IPS-18a (cell line): Measurements from ENCODE around the gene OMA1.

Source experiments
- H3K27ac ChIP-seq: one replicate; pipeline ENCODE4 v1.5.1; 2013; ENCODE audit warnings: low read length
- H3K27me3 ChIP-seq: one replicate; pipeline ENCODE4 v1.6.1; 2013; ENCODE audit warnings: mild to moderate bottlenecking, low read length; ENCODE audit not compliant: control insufficient read depth, insufficient read depth
- H3K36me3 ChIP-seq: one replicate; pipeline ENCODE4 v1.6.1; 2013; ENCODE audit warnings: low read depth, low read length; ENCODE audit not compliant: control insufficient read depth
- H3K4me1 ChIP-seq: one replicate; pipeline ENCODE4 v1.6.1; 2013; ENCODE audit warnings: low read depth, low read length; ENCODE audit not compliant: control insufficient read depth
- H3K4me3 ChIP-seq: one replicate; pipeline ENCODE4 v1.5.1; 2013; ENCODE audit warnings: low read length
- H3K9ac ChIP-seq: one replicate; pipeline ENCODE4 v1.6.1; 2013; ENCODE audit warnings: mild to moderate bottlenecking, low read length, moderate library complexity
- H3K9me3 ChIP-seq: one replicate; pipeline ENCODE4 v1.6.1; 2013; ENCODE audit warnings: low read depth, low read length; ENCODE audit not compliant: control insufficient read depth

OMA1 gene

DNA sequence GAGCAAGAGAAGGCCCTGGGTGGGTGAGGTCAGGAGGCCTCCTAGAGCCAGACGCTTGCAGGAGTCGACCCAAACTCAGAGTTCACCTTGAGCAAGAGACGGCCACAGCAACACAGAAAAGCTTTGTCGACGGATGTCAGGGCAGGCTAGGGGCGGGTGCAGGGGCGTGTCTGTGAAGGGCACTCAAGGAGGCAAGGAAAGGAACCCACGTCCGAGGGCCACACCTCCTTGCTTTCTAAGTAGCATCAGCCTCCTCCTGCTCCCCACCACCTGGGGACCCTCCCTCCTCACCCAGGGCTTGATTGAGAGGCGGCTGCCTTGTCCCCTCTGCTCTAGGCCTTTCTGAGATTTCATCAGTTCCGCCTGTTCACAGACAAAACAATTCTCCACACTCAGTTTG, 92.1 kb downstream of the OMA1 start:
- no peak overlapping the region for H3K4me3 ChIP-seq
- no peaks in the 10 kb centered on the region for H3K36me3 ChIP-seq
- no peaks in the 10 kb centered on the region for H3K9me3 ChIP-seq
- no peak overlapping the region for H3K9ac ChIP-seq
- no peaks in the 10 kb centered on the region for H3K4me1 ChIP-seq
- H3K27me3 ChIP-seq: no peaks in the 10 kb centered on the region
- H3K27ac ChIP-seq: no peak overlapping the region

DNA sequence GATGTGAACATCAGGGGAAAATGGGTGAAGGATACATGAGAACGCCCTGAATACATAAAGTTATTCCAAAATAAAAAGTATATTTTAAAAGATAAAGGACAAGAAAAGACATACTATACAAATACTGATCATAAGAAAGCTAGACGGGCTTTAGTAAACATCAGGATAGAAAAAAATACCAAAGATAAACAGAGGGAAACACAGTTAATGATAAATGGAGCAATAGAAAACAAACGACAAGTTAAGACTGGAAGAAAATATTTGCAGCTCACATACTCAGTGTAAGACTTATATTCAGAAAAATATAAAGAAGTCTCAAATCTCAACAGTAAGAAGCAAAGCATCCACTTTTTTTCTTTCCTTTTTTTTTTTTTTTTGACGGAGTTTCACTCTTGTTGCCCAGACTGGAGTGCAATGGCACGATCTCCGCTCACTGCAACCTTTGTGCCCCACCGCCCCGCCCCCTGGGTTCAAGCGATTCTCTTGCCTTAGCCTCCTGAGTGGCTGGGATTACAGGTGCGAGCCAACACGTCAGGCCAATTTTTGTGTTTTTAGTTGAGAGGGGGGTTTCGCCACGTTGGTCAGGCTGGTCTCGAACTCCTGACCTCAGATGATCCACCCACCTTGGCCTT, 94.8 kb downstream of the OMA1 start:
- no peaks in the 10 kb centered on the region for H3K9me3 ChIP-seq
- H3K4me1 ChIP-seq: peaks cover 4% of the 10 kb centered on the region

DNA sequence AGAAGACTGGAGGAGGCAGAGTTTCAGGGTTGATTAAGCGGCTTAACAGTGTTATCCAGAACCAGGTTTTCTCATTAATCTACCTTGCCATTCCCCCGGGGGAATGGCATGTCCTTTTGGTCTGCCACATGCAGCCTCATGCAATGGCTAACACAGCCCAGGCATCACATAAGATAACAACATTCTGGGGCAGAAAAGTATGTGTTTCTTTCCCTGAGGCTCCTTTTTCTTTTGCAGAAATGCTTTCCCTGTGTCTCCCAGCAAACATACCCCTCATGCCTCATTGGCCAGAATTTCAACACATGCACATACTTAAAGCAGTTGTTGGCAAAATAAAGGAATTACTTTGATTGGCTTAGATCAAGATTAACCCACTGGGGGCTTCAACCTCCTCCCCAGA, 98.6 kb downstream of the OMA1 start:
- Histone ChIP-seq H3K4me1 (peaks cover 5% of the 10 kb centered on the region), H3K27me3 (no peaks in the 10 kb centered on the region), H3K9ac (no peak overlapping the region), H3K4me3 (no peak overlapping the region), H3K9me3 (no peaks in the 10 kb centered on the region), H3K27ac (no peak overlapping the region), H3K36me3 (no peaks in the 10 kb centered on the region)

More for the DNA sequence above, 94.8 kb downstream of the OMA1 start:
- Histone ChIP-seq H3K36me3 (no peaks in the 10 kb centered on the region), H3K4me3 (no peak overlapping the region), H3K27ac (no peak overlapping the region), H3K9ac (no peak overlapping the region), H3K27me3 (no peaks in the 10 kb centered on the region)

DNA sequence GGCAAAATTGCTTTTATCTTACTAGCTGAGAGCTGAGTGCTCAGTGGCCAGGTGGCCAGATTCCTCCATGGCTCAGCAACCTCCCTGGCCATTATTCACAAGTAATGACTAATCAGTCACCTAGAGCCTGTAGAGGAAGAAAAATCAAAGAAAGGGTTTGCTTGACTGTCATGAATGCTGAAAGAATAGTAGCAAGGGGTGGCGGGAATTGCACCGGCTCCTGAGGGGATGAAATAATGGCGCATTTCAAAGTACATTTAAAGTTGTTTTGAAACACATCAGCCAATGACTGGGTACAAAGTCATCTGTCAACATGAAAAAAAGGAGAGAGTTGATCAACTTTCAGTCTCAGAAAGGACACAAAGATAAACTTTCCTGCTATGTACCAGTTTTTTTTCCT, 99.5 kb downstream of the OMA1 start:
- Histone ChIP-seq H3K36me3 (no peaks in the 10 kb centered on the region), H3K4me3 (no peak overlapping the region), H3K4me1 (peaks cover 5% of the 10 kb centered on the region), H3K27me3 (no peaks in the 10 kb centered on the region), H3K9me3 (no peaks in the 10 kb centered on the region), H3K9ac (no peak overlapping the region), H3K27ac (no peak overlapping the region)

DNA sequence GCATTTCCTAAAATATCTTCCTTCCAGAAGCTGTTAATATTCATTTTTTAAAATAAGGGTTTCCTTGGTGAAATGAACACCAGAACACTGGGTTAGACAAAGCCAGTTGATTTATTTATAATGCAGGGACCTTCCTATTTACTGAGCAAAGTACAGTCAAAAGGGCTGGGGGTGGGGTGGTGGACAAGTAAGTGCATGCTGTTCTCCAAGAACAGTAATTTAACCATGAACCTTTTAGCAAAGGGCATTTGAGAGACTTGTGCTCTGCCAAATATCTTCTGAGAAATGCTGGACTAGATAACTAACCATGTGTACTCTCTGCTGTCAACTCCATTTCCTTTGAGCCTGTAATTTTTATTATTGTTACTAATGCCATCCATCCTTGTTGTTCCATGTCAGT, 100.2 kb downstream of the OMA1 start:
- H3K4me3 ChIP-seq: no peak overlapping the region
- peaks cover 5% of the 10 kb centered on the region for H3K4me1 ChIP-seq
- no peaks in the 10 kb centered on the region for H3K9me3 ChIP-seq
- H3K27me3 ChIP-seq: no peaks in the 10 kb centered on the region
- no peak overlapping the region for H3K9ac ChIP-seq
- H3K36me3 ChIP-seq: no peaks in the 10 kb centered on the region
- H3K27ac ChIP-seq: no peak overlapping the region

DNA sequence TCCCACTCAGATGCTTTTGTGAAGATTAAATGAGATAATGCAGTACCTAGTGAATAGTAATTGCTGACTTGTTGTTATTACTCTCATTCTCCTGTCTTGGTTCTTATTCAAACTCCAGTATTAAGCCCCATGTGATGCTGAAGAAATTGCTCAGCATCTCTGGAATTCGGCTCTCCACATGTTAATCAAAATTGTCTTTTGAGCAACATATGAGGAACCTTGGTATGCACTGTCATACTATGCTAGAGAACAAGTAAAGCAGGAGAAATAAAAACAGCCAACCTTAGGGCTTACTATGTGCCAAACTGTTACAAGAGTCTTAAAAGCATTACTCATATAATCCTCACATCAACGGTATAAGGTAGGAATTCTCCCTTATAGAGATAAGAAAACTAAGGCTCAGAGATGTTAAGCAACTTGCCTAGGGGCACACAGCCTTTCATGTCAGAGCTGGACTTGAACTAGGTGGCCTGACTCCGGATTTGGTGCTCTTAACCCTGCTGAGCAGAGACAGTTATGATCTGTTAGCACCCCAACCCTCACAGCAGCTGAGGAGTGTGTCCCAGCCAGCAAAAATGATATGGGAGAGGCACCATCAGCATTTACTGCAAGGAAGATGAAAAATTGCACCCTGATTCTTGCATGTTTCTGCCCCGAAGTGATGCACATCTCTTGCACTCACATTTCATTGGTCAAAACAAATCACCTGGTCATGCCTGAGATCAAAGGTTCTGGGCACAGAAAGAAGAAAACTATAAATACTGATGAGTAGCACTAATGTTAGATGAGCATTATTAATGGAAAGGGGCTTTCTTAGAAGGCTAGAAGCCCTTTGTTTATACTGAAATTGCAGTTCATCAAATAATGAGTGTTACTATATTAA, 102.3 kb downstream of the OMA1 start:
- H3K27ac ChIP-seq: no peak overlapping the region
- H3K27me3 ChIP-seq: no peaks in the 10 kb centered on the region
- no peaks in the 10 kb centered on the region for H3K9me3 ChIP-seq
- peaks cover 5% of the 10 kb centered on the region for H3K4me1 ChIP-seq
- no peaks in the 10 kb centered on the region for H3K36me3 ChIP-seq
- no peak overlapping the region for H3K9ac ChIP-seq
- no peak overlapping the region for H3K4me3 ChIP-seq

DNA sequence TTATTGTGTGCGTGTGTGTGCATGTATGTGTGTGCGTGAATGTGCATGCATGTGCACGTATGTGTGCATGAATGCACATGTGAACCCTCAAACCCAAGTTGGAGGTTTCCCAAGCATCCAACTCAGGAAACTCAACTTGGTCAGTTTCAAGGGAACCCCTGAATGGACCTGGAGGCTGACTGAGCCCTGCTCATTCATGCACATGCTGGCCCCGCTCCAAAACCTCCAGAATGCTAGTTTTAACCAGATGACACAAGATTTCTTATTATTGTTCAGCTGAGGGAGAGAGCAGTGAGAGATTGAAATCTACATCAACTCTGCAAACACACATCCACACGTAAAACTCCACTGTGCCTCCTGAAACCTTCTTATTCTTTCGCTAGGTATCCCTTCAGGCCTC, 104.4 kb downstream of the OMA1 start:
- Histone ChIP-seq H3K27ac (no peak overlapping the region), H3K36me3 (no peaks in the 10 kb centered on the region), H3K9me3 (no peaks in the 10 kb centered on the region), H3K27me3 (no peaks in the 10 kb centered on the region), H3K4me3 (no peak overlapping the region), H3K4me1 (peaks cover 5% of the 10 kb centered on the region), H3K9ac (no peak overlapping the region)

DNA sequence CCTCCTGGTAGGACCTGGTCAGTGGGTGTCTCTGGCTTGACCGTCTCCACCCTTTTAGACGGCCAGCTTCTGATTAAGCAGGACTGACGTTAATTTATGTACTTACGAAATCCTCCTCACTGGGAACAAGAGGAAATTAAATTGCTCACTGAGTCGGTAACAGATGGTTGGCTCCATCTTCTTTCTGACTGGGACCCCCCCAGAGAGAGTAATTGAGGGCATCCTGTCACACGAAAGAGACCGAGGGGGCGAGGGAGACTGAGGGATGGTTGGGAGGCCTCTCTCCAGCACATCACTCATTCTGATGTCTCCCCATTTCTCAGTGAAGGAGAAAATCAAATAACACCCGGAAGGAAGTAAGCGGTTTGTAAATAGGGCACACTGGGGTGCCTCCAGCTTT, 104.8 kb downstream of the OMA1 start:
- Histone ChIP-seq H3K4me3 (no peak overlapping the region), H3K36me3 (no peaks in the 10 kb centered on the region), H3K9ac (no peak overlapping the region), H3K27ac (no peak overlapping the region), H3K9me3 (no peaks in the 10 kb centered on the region), H3K27me3 (no peaks in the 10 kb centered on the region), H3K4me1 (peaks cover 2% of the 10 kb centered on the region)

DNA sequence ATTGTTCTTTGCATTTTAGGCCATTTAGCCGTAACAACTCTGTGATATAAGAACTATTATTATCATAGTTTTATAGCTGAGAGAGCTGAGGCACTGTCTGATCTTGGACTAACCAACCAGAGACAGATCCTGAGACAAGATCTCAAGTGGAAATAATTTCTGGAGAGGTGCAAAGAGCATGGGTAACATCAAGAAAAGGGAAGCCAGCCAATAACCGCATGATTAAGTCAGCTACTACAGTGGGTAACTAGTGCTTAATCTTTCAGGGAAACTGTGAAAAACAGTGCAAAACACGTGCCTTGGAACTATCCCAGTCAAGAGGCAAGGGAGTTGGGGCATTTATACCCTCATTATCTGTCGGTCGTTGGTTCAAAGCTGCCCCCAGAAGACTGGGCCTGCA, 105.8 kb downstream of the OMA1 start:
- H3K9ac ChIP-seq: no peak overlapping the region
- H3K27ac ChIP-seq: no peak overlapping the region
- no peaks in the 10 kb centered on the region for H3K36me3 ChIP-seq
- no peaks in the 10 kb centered on the region for H3K27me3 ChIP-seq
- H3K4me3 ChIP-seq: no peak overlapping the region
- H3K9me3 ChIP-seq: no peaks in the 10 kb centered on the region
- no peaks in the 10 kb centered on the region for H3K4me1 ChIP-seq

DNA sequence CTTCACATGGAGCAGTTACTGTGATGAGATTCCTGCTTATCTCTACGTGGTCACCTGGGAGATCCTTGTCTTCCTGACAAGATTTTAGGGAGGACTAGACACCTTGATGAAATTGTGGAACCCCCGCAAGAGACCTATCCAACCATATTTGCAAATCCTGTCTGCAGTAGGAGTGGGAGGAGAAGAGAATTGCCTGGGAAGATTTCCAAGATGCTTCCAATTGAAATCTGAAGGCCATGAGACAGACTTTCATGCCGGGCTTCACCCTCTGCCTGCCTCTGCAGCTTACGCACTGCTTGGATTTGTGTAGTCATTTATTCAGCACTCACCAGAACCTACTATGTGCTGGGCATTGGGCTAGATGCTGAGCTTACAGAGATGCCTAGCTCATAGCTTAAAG, 106.6 kb downstream of the OMA1 start:
- Histone ChIP-seq H3K36me3 (no peaks in the 10 kb centered on the region), H3K9me3 (no peaks in the 10 kb centered on the region), H3K4me1 (no peaks in the 10 kb centered on the region), H3K27ac (no peak overlapping the region), H3K9ac (no peak overlapping the region), H3K27me3 (no peaks in the 10 kb centered on the region), H3K4me3 (no peak overlapping the region)

DNA sequence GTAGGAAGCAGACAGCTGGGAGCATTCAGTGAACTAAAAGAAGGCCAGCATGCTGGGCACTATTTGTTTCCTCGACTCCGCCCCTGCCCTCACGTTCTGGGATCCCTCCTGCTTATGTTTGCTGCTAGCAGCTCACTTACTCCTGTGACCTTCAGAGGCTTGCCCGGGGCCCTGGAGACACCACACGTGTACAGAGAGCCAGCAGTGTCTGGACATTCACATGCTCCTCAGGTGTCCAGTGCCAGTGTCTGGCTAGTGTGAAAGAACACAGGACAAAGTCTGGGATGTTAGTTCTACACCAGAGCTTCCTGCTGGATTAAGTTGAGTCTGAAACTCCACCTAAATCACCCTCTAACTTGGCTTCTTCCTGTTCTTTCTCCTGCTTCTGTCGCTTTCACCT, 108.1 kb downstream of the OMA1 start:
- no peak overlapping the region for H3K9ac ChIP-seq

DNA sequence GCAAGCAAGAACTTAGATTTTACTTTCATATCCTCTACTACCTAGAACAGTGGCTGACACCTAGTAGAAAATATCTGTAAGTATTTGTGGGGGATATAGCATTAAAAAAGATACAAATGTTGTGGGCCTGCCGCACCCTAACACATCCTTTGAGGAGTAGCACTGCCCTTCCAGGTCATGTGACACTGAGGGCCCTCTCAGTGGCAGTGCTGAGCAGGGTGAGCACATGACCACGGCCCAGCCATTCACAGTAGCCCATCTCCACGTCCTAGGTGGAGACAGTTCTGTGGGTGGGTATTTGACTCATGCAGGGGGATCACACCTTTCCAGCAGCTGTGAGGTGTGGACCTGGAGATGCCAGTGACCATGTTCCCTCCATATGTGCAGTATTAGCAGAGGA, 108.9 kb downstream of the OMA1 start:
- H3K4me1 ChIP-seq: peaks cover 6% of the 10 kb centered on the region
- H3K27ac ChIP-seq: no peak overlapping the region
- H3K27me3 ChIP-seq: no peaks in the 10 kb centered on the region
- no peak overlapping the region for H3K9ac ChIP-seq
- no peaks in the 10 kb centered on the region for H3K36me3 ChIP-seq
- no peak overlapping the region for H3K4me3 ChIP-seq
- no peaks in the 10 kb centered on the region for H3K9me3 ChIP-seq

More for the DNA sequence above, 108.1 kb downstream of the OMA1 start:
- Histone ChIP-seq H3K36me3 (no peaks in the 10 kb centered on the region), H3K9me3 (no peaks in the 10 kb centered on the region), H3K27ac (no peak overlapping the region), H3K27me3 (no peaks in the 10 kb centered on the region), H3K4me1 (no peaks in the 10 kb centered on the region), H3K4me3 (no peak overlapping the region)
